HG03558 (cell line): ENCODE data around the gene ERBB3.
A peak's percentile ranks its signal among the peaks of the same experiment; 100 is the strongest.

ENCODE experiments used
- ATAC-seq: cut with Tn5 transposase; IDR thresholded peaks from one replicate; pipeline ENCODE4 v1.9.1; 2021; ENCODE audit warnings: moderate number of reproducible peaks; ENCODE audit not compliant: unreplicated experiment; ENCODE audit errors: extremely low read depth

ERBB3 gene

DNA sequence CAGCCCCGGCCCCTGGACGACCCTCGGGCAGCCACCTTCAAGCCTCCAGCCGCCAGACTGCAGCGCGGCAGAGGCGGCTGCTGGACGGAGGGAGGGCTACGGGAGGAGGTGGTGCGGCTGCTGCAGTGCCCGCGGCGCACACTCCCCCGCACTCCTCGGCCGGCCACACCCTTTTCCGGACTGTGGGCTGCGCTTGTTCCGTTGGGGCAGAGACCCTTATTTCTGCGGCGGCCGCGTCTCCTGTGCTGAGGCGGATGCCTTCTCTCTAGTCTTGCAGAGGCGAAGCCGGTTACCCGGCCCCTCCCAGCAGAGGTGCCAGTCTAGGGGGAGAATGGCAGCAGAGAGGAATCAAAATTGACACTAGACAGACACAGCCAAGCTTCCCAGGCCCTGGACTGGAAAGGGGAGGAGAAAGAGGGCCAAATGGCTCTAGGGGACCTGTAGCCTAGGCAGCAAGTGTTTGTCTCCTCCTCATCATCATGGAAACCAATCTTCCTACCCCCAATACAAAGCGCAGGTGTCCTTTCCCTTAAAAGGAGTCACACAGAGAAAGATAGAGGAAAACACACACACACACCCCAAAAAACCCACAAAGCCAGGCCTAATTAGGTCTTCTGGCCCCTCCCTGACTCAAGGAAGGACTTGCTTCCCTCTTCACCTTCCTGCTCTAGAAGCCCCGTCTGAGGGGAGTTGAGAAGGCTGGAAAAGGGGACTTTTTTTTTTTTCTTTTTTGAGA is 49.4 kb downstream of the ERBB3 start:
- ATAC-seq: no peak

DNA sequence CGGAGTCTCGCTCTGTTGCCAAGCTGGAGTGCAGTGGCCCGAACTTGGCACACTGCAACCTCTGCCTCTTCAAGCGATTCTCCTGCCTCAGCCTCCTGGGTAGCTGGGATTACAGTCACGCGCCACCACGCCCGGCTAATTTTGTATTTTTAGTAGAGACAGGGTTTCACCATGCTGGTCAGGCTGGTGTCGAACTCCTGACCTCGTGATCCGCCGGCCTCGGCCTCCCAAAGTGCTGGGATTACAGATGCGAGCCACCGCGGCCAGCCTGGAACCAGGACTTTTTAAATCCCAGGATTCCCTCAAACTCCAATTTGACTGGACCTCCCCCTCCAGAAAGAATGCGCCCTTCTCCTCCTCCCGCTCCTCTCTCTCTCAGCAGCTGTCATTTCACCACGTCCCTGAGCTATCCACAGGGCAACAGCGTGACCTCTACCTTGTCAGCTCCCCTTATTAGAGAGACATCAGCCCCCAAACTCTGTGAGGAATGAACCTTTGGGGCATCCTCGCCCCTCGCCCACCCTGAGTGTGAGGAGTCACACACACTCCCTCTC is 50.1 kb downstream of the ERBB3 start:
- ATAC-seq: no peak

DNA sequence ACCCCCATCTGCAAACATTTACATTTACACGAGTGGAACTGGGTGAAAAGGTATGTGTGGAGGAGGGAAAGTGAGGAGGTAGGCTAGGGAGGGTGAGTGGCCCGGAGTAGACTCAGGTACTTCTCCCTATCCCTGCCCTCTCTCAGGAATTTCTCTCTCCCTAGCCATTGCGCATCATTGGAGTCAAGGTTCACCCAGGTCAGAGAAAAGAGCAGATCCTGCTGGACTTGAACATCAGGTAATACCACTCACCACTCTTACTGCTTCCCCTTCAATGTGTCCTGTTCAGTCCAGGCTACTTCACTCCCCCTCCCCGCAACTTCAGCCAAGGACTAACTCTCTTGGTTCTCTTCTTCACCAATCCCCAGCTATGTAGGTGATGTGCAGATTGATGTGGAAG is 50.9 kb downstream of the ERBB3 start:
- no peak for ATAC-seq

DNA sequence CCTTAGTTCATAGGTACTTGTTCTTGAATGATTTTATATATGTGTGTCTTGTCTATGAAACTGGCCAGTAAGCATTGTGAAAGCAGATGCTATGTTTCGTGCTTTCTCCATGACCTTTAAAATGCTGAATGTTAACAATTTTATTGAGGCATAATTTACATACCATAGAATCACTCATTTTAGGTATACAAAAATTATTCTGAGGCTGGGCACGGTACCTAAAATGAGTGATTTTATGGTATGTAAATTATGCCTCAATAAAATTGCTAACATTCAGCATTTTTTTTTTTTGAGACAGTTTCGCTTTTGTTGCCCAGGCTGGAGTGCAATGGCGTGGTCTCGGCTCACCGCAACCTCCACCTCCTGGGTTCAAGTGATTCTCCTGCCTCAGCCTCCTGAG is 54.9 kb downstream of the ERBB3 start:
- no peak for ATAC-seq

DNA sequence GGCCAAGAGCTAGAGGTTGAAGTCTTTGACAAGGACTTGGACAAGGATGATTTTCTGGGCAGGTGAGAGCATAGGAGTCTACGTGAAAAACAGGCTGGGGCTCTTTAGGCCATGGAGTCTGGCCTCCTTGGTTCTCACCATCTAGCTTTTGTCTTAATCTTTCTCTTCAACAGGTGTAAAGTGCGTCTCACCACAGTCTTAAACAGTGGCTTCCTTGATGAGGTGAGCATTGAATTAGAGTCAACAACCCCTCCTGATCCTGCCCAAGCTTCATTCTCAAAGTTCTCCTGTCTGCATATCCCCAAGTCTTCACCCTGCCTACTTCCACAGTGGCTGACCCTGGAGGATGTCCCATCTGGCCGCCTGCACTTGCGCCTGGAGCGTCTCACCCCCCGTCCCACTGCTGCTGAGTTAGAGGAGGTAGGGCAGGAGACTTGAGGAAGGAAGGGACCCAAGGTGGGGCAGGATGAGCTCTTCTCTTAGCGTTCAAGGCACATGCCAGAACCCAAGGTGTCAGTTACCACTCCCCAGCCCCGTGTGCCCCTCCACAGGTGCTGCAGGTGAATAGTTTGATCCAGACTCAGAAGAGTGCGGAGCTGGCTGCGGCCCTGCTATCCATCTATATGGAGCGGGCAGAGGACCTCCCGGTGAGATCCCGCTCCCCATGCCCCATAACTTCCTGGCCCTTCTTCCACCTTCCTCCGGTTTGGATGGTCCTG is 58.0 kb downstream of the ERBB3 start:
- no peak for ATAC-seq

DNA sequence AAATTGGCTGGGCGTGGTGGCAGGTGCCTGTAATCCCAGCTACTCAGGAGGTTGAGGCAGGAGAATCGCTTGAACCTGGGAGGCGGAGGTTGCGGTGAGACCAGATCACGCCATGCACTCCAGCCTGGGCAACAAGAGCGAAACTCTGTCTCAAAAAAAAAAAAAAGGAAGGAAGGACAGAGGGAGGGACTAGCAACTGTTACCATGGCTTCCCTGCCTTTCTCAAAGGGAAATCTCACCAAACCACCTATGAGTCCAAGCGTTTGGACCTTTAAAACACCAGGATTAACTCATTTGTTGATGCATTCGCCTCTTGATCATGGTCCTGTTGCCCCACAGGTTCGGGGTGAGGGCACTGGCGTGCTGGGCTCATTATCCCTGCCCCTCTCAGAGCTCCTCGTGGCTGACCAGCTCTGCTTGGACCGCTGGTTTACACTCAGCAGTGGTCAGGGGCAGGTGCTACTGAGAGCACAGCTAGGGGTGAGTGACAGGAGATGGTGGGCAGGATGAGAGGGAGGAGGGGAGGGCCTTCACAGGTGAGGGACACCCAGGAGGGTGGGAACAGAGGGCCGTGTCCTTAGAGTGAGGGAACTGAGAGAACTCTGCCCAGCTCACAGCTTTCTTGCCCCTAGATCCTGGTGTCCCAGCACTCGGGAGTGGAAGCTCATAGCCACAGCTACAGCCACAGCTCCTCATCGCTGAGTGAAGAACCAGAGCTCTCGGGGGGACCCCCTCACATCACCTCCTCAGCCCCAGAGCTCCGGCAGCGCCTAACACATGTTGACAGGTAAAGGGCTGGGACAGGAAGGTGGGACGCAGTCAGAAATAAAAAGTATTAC is 62.2 kb downstream of the ERBB3 start:
- no peak for ATAC-seq

DNA sequence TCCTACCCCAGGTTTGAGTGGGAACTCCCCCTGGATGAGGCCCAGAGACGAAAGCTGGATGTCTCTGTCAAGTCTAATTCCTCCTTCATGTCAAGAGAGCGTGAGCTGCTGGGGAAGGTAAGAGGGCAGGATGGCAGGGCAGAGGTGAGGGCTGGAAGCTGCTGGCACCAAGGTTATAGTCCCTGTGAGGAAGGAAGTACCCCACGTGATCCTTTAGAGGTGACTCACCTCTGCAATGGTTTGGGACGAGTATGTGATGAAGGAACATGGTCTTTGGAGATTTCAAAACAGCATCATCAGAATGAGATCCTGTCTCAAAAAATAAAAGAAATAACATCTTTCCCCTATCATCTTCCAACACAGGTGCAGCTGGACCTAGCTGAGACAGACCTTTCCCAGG is 63.3 kb downstream of the ERBB3 start:
- no peak for ATAC-seq

DNA sequence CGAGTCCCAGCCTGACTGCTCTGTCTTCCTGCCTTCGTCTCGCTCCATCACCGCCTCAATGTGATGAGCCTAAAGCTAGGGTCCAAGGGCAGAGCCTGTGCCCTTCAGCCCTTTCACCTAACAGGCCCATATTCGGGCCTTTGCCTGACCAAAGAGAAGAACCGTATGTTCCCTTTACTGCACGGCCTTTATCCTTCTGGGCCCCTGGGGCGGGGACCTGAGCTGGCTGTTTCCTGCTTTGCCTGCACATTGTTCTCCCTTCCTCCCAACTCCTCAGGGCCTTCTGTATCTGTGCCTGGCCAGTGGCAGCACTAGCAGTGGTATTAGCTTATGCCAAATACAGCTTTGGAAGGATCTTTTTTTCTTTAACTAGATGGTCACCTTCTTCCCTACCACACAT is 63.9 kb downstream of the ERBB3 start:
- ATAC-seq: no peak

DNA sequence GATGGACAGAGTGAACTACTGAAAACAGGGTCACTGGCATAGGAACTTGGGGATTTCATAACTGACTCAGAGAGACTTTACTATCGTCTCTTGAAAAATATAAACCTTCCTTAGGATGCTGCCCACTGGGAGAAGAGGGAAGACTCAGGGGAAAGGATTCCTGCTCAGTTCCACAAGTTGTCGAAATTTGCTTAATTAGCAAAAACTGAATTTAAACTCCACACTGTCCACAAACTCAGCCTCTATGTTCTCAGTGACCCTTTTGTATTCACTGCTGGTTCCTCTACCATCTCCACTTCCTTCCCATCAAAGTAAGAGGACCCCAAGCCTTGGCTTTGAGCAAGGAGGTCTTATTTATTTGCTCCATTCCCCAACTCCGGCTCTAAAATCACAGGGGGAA is 65.3 kb downstream of the ERBB3 start:
- no peak for ATAC-seq

DNA sequence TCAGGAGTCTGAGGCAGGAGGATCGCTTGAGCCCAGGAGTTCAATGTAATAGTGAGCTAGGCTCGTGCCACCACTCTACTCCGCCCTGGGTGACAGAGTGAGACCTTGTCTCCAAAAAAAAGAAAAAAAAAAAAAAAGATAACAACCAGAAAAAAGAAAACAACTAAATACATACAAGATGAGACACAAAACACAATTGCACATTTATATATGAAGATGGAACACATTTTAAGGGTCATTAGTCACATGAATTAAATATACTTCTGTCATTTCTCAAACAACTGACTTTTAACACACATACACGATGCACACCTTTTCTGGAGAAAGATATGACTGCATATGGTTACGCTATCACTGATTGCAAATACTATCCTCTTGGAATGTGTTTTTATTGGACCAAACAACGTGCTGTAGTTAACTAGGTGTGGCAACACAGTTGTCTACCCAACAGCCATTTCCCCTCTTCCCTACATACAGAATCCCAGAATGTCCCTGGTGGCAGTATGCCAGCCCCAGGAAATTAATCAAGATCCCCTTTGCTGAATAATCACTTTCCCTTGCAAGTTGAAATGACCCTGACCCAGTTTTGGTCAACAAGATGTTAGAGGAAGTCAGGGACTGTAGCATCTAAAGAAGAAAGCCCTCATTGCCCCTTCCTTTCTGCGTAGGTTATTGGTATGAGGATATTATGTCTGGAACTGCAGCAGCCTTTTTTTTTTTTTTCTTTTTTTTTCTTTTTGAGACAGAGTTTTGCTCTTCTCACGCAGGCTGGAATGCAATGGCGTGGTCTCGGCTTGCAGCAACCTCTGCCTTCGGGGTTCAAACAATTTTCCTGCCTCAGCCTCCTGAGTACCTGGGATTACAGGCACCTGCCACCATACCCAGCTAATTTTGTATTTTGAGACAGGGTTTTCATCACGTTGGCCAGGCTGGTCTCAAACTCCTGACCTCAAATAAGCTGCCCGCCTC is 66.8 kb downstream of the ERBB3 start:
- ATAC-seq: no peak

DNA sequence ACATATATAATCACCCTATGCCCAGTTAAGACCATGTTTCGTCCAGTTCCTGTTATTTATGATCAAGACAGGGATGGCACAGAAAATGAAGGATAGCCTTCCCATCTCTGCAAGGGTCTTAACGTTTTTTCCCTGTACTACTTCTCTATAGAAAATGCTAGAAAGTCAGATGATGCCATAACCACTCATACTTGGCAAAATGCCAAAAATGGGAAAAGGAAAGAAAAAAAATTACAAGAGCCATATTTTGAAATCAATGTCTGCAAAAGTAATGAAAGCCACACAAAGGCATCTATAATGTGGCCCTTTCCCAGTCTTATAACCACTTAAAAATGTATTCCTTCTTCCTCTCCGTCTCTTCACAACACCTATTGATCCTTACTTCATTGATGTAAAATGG is 70.6 kb downstream of the ERBB3 start:
- no peak for ATAC-seq

DNA sequence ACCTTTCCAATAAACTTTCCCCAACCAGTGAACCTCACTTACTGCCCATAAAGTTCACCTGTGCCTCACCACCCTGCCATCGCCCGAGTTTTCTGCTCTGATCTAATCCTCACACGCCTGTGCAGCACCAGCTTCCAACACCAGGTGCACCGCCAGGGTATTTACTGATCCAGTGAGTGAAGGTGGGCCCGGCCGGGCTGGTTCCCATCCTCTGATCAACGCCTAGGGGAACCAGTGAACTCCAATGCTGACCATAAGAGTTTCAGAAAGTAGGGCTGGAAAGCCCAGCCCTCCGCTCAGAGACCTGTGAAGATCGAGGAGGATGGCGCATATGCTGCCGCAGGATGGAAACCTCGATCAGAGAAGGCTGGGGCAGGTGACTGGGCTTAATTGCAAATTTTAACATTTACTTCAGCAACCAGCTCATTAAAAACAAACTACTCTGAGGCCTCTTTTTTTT is 71.7 kb downstream of the ERBB3 start:
- no peak for ATAC-seq

DNA sequence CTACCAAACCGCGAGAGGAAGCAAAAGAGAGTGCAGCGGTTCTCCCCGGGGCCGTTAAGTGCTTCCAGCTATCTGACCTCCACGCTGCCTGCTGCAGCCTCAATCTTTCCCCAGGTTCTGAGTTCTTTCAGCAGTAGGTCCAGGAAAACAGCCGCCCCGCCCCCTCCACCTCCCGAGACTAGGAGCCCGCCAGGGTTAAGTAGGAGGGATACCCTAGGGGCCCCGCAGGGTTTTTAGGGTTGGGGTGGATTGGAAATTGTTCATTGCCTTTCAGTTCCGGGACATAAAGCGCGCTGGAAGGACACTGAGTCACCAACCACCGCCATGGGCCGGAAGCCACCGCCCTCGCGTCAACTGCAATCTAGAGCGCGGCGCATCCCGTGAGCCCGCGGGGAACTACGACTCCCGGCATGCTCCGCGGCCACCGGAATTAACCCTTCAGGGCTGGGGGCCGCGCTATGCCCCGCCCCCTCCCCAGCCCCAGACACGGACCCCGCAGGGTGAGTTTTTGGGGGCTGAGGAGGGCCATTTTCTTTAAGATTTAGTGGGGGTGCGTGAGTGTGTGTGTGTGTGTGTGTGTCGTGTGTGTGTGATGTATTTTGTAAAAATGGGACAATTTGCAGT is 72.3 kb downstream of the ERBB3 start, which contains the start of gene MYL6B:
Gene MYL6B (plus strand): TSS at position 456 of the 624 bp plus-strand sequence. CDS start 1,332 bp downstream, outside the sequence.
- ATAC-seq: peak; percentile 80
